GM18909 (cell line): Measurements from ENCODE around the gene HTR1D.
"Not testable (repeated sequence)": the region's sequence is repeated elsewhere in the genome, so short reads cannot be mapped to it uniquely, and the experiment has no call there.

Source experiments
- ATAC-seq: cut with Tn5 transposase; IDR thresholded peaks from one replicate; pipeline ENCODE4 v1.9.1; 2021; ENCODE audit warnings: mild to moderate bottlenecking; ENCODE audit not compliant: unreplicated experiment, poor library complexity

Gene HTR1D, protein sequence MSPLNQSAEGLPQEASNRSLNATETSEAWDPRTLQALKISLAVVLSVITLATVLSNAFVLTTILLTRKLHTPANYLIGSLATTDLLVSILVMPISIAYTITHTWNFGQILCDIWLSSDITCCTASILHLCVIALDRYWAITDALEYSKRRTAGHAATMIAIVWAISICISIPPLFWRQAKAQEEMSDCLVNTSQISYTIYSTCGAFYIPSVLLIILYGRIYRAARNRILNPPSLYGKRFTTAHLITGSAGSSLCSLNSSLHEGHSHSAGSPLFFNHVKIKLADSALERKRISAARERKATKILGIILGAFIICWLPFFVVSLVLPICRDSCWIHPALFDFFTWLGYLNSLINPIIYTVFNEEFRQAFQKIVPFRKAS

DNA sequence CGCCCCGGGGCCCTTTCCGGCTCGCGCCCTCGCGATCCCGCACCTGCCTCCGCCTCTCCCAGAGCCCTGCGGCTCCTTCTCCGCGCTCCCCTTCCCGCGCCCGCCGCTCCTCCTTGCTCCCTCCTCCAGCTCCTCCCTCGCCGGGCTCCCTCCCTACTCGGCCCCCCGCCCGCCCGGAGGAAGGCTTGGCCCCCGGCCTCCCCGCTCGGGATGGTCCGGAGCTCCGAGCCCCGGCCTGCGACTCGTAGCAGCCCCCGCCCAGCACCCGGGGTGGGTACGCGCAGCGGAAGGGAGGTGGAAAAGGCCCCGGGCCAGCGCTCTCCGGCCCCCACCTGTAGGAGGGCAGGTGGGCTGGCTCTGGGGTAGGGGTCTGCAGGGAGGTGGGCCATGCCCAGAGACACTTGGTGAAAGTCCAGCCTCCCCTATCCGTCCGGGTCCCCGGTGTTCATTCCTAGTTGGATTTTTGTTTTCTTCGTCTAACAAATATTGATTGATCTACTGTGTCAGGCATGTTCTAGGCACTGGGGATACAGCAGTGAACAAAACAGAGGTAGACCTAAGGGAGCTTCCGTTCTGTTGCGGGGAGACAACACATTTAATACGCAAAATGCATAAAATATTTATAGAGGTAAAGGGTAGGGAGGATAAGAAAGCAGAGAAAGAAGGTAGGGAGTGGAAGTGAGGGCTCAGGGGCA is at the start of gene HTR1D:
Gene HTR1D (minus strand): TSS at position 82 of the 695 bp plus-strand sequence. CDS start 23,283 bp downstream, outside the sequence.
- ATAC-seq, result no peak

DNA sequence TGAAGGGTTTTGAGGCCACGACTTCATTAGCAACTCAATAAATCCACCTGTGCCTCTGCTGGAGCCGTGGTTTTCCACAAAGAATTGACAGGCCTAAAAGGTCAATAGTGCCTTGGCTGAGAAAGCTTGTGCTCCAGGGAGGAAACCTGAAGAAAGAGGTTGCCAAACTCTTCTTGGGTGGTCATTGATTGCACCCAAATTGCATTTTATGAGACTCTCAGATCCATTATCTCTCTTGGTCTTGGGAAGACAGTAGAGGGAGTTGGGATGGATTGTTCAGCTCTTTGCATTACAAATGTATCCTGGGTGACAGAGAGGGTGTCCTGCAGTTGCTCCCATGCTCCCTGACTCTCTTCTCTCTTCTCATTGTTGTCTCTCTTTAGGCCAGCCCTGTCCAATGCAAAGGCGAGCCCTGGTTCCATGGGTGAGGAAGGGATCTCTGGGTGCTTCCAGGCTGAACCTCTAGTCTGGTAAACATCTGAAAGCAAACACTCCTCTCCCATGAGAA is 46.1 kb upstream of the HTR1D start:
- ATAC-seq, result no peak

DNA sequence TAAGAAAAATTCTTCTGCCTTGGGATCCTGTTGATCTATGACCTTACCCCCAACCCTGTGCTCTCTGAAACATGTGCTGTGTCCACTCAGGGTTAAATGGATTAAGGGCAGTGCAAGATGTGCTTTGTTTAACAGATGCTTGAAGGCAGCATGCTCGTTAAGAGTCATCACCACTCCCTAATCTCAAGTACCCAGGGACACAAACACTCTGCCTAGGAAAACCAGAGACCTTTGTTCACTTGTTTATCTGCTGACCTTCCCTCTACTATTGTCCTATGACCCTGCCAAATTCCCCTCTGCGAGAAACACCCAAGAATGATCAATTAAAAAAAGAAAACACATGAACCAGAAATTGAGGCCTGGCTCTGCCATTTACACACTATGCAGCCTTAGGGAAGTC is 40.8 kb upstream of the HTR1D start:
- not testable (repeated sequence) for ATAC-seq

DNA sequence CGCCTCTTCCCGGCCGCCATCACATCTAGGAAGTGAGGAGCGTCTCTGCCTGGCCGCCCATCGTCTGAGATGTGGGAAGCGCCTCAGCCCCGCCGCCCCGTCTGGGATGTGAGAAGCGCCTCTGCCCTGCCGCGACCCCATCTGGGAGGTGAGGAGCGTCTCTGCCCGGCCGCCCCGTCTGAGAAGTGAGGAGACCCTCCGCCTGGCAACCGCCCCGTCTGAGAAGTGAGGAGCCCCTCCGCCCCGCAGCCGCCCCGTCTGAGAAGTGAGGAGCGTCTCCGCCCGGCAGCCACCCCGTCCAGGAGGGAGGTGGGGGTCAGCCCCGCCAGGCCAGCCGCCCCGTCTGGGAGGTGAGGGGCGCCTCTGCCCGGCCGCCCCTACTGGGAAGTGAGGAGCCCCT is 40.1 kb upstream of the HTR1D start:
- not testable (repeated sequence) for ATAC-seq

DNA sequence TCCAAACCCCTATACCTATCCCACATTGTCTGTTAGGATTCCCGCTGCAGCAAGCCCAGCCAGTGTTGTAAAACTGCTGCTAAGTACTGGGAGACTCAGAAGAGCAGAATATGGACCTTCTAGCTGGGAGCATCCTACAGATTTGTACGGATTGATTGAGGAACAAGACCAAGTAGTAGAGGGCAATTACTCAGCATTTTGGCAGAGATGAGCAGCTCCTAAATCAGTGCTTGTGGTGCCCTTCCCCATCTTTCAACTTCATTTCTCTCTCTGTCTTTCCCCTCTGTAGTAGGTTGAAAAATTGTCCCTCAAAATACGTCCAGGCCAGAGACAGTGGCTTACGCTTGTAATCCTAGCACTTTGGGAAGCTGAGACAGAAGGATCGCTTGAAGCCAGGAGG is 37.3 kb upstream of the HTR1D start:
- no peak for ATAC-seq

DNA sequence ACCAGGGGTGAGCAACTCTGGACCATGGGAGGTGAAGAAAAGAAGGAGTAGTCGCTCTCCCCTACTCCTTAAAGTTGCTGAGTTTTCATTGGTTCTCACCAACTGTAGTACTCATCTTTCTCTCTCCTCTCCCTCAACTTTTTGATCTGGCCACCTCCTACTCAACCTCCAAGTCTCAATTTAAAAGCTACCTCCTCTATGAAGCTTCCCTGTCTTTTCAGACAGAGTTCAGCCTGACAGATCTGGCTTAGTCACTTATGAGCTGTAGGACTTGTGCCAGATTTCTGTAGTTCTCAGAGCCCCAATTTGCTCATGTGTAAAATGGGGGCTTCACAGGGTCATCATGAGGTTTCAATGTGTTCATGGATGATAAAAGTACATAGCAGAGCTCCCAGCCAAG is 34.5 kb upstream of the HTR1D start:
- no peak for ATAC-seq

DNA sequence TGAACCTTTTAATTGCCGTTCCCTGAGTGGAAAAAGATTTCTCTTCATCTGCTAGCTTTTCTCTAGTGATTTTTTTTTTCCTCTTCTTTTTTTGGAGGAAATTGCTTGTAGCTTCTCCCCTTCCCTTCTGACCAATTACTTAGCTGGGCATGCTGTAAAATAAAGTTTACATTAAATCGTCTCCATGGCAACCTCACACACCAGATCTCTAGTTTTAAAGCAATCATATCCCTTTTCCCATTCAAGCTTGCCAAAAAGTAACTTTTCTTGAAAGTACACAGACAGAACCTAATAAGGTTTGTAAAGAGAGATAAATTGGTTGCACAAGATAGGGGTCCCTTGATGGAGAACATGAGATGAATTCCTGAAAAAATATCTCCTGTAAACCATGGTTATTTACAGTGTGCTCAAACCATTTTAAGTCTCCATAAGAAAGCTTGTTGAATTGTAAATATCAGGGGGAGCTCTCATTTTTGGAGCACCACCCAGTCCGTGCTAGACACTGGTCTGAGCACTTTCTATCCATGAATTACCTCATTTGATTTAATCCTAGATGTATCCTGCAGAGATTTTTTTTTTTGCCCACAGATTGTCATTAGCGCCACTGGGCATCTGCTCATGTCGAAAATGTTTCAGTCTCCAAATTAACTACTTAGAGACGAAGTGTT is 32.6 kb upstream of the HTR1D start:
- ATAC-seq, result no peak

DNA sequence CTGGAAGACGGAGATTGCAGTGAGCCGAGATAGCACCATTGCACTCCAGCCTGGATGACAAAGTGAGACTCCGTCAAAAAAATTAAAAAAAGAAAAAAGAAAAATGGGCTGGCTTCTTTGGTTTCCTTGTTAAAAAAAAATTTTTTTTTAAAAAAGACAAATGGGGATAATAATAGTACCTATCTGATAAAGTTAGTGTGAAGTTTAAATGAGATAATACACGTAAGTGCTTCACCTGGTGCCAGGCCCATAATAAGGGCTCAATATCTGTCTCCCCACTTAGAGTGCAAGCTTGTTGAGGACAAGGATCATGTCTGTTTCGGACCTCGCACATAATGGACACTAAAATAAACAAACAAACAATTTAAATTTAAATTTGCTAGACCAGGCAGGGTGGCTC is 30.0 kb upstream of the HTR1D start:
- ATAC-seq, result no peak

DNA sequence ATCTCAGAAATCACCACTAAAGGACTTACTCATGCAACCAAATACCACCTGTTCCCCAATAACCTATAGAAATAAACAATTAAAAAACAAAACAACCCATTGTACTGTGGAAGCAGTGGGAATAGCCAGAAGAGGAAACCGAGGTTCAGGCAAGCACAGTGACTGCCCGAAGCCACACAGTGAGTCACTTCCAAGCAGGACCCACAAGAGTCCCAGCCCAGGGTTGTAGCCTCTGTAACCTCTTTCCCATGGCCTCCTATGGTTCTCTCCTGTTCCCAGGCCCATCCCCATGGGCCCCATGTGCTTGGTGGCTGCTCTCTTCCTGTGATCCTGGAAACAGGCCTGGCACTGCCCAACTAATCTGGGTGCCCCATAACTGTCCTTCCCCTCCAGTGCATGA is 29.0 kb upstream of the HTR1D start:
- ATAC-seq, result no peak

DNA sequence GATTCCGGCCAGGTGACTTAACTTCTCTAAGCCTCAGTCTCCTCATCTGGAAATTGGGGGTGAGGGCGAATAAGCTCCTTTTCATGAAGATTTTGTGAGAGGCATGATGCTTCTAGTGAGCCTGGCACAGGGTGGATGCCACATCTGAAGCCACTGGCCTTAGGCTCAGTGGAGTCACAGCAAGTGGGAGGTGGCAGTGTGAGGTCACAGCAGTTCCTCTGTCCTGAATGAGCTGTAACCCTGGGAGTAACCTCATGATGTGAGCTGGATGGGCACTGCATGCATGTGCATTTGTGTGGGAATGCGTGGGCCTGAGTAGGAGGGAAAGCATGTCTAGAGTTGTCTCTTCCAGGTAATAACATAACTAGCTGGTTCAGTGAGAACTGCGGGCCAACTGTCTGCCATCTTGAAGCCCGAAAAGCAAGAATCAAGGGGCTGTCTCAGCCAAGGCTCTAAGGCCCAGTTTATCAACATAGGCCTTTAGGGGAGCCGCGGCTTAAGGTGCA is 27.0 kb upstream of the HTR1D start:
- no peak for ATAC-seq

DNA sequence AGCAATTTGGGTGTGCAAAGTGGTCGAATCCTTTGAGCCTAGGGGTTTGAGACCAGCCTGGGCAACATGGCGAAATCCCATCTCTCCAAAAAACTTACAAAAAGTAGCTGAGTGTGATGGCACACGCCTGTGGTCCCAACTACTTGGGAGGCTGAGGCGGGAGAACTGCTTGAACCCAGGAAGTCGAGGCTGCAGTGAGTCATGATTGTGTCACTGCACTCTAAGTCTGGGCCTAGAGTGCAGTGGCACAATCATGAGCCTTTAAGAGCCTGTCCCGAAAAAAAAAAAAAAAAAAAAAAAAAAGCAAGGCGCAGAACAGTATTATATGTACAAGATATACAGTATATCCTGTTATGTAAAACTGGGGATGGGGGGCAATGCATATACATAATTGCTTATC is 25.1 kb upstream of the HTR1D start:
- no peak for ATAC-seq

DNA sequence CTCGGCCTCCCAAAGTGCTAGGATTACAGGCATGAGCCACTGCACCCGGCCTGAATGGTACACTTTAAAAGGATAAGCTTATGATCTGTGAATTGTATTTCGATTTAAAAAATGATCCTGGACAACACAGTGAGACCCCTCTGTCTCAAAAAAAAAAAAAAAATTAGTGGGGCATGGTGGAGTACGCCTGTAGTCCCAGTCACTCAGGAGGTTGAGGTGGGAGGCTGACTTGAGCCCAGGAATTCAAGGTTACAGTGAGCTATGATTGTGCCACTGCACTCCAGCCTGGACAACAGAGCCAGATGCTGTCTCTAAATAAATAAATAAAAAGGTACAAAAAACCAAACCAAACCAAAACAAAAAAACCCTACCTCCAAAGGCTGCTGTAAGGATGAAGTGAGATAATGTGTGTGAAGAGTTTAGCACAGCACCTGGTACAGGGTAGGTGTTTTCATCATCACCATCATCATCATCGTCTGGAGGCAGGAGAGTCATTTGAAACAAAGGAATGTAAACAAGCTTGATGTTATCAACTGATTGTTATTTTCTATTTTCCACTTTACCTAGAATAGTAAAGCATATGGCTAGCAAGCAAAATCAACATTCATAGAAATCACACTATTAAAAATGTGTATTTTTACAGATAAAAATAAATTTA is 22.5 kb upstream of the HTR1D start:
- no peak for ATAC-seq

DNA sequence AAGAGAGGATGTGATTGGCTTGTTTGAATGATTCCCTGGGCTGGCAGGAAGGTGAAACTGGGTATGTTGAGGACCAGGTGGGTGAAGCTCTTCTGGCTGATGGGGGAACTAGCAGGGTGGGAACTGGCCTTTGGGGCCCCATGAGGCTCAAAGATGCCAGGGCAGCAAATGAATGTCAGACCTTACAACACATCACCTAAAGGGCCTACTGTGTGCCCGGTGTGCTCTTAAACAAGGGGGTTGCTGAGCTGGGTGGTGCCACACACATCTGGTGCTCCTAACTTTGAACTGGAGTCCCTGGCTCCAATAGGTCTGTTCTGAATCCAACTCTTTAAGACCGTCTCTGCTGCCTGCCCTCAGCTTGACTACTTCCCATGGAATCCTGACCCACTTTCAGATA is 21.3 kb upstream of the HTR1D start:
- ATAC-seq, result no peak

DNA sequence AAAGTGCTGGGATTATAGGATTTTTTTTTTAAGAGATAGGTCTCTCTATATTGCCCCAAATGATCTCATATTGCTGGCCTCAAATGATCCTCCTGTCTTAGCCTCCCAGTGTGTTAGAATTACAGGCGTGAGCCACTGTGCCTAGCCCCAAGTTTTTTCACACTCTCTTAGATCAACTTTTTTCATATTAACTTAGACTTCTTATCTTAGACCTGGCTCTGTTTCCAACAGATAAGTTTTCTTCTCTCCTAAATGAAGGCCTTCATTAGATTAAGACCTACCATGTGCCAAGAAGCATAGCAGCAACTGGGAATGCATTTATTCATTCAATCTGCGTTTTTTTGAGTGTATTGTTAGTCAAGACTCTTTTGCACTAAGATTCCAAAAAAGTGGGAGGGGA is 20.2 kb upstream of the HTR1D start:
- ATAC-seq, result no peak

DNA sequence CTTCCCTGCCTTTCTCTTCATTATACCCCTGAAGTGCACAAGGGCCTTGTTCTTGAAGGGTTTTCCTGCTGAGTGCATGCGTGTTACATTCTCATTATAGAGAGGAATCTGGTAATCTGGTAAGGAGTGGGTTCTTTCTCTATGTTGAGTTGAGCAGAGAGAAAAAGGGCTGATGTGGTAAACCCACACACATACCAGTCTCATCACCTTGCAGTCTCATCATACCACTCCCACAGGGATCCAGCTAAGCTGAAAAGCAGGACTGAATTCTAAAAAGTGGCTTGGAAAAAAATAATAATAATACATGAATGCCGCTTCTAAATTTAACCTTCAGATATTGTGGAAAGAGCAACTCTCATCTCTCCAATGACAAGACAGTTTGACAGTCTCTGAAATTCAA is 10.5 kb upstream of the HTR1D start:
- no peak for ATAC-seq

DNA sequence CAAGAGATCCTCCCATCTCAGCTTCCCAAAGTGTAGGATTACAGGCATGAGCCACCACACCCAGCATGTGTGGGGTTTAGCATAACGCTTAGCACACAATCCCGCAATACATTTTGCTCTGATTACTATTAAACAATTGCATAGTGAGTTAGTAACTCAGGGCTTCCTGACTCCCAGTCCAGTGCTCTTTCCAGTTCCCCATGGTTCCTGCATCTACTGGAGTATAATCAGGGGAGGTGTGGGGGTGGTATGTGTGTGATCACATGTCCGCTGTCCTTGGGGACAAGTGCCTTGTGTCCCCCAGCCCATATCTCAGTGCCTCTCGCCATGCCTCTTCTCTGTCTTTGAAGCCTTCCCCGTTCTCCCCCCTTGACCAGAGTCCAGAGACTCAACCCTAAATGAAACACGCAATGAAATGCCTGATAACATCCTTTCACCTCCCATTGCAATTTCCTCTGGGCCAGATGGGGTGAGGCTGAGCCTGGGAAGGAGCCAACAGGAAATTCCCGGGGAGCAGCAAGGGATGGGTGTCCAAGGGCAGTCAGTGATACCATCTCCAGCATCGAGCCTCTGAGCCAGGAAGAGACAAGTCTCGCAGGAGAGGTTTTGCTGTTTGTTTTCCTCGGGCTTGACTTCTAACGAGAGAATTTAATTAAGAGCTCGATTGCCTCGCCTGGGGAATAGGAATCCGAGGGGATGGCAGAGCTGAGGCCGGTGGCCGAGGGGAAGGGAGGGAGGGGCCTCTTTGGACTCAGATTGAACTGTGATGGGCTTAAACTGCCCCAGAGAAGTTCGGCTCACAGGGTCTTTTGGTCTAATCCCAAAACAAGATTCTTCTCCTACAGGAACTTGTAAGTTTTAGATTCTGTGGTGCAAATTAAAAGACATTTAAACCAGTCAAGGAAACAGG is 7.7 kb upstream of the HTR1D start:
- ATAC-seq, result no peak

DNA sequence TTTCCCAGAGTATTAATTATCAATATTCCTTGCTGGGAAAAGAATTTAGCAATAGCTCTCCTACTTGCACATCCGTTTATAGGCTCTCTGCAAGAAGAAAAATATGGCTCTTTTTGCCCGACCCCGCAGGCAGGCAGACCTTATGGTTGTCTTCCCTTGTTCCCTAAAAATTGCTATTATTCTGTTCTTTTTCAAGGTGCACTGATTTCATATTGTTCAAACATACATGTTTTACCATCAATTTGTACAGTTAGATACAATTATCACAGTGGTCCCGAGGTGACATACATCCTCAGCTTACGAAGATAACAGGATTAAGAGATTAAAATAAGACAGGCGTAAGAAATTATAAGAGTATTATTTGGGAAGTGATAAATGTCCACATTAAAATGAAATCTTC is 6.7 kb upstream of the HTR1D start:
- ATAC-seq, result not testable (repeated sequence)

DNA sequence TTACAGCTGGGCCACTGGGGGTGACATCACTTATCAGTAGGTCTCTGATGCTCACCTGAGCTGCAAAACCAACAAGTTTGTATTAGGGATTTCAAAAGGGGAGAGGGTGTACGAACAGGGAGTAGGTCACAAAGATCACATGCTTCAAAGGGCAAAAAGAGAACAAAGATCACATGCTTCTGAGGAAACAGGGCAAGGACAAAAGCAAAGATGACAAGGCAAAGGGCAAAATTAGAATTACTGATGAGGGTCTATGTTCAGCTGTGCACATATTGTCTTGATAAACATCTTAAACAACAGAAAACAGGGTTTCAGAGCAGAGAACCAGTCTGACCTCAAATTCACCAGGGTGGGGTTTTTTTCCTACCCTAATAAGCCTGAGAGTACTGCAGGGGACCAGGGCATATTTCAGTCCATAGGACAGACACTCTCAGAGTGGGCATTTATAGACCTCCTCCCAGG is 6.2 kb upstream of the HTR1D start:
- ATAC-seq, result not testable (repeated sequence)

DNA sequence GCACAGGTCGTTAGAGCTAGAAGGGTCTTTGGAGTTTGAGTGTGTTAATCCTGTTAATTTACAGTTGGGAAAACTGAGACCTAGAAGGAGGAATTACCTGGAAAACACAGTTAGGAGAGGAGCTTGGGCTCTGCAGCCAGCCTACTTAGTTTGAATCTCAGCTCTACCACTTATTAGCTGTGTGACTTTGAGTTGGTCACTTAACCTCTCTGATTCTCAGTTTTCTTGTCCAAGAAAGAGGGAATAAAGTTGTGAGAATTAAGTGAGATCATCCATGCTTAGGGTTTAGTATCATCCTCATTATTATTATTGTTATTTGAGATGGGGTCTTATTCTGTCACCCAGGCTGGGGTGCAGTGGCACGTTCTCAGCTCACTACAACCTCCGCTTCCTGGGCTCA is 5.4 kb upstream of the HTR1D start:
- no peak for ATAC-seq
